ENCODE data around the gene CLCN6.
A peak's percentile ranks its signal among the peaks of the same experiment; 100 is the strongest.

CLCN6 gene

DNA sequence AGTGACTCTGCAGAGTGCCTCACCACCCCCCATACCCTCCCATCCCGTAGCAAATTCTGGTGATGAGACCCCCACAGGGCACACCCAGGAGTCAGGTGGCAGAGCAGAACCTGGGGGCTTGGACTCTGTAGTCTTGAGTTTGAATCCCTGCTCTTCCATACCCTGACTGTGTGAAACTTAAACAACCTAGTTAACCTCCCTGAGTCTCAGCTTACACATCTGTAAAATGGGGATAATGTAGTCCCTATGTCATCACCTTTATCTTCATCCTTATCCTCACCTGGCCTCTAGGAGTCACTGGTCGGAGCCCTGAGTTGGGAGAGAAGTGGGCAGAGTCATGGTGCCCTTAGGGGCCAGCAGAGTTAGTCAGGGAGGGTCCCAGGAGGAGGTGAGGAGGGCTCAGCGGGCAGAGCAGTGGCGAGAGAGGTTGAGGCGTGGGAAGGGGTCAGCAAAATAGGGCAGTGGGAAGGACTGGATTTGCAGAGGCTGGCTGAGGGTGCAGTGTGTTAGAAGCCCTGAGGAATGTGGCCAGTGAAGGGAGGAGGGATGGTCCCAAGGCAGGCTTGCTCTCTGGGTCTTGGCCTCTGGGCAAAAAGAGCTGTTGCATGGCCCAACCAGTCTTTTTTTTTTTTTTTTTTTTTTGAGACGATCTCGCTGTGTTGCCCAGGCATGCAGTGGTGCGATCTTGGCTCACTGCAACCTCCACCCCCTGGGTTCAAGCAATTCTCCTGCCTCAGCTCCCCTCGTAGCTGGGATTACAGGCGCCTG, 25.4 kb upstream of the CLCN6 start:
- no peak for DNase-seq

- DNase-seq, result no peak
Observed at GRCh38 chr1:11781297-11781696, 24.7 kb upstream of the CLCN6 start.

DNA sequence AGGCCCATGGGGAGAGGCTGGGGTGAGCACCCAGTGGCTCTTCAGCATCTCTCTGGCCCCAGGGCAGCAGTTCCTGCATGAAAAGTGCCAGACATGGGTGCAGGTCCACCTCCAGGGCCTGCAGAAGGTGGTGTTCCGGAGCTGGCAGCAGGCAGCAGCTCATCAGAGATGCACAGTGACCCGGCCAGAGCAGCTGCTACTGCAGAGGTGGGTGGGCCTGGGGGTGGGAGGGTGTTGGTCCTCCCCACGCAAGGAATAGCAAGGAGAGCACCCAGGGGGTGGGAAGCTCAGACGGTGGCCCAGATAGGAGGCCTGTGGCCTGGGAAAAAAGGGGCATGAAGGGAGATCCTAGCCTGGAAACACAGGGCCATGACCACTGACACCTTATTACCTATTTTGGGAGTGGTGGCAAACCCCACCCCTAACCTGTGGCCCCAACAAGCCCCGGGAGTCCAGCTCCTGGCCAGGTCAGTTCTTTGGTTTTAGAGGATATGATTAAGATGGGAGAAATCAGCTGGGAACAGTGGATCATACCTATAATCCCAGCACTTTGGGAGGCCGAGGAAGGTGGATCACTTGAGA, 23.8 kb upstream of the CLCN6 start:
- no peak for DNase-seq

GRCh38 chr1:11783556-11783955, 22.4 kb upstream of the CLCN6 start:
- no peak for DNase-seq

DNA sequence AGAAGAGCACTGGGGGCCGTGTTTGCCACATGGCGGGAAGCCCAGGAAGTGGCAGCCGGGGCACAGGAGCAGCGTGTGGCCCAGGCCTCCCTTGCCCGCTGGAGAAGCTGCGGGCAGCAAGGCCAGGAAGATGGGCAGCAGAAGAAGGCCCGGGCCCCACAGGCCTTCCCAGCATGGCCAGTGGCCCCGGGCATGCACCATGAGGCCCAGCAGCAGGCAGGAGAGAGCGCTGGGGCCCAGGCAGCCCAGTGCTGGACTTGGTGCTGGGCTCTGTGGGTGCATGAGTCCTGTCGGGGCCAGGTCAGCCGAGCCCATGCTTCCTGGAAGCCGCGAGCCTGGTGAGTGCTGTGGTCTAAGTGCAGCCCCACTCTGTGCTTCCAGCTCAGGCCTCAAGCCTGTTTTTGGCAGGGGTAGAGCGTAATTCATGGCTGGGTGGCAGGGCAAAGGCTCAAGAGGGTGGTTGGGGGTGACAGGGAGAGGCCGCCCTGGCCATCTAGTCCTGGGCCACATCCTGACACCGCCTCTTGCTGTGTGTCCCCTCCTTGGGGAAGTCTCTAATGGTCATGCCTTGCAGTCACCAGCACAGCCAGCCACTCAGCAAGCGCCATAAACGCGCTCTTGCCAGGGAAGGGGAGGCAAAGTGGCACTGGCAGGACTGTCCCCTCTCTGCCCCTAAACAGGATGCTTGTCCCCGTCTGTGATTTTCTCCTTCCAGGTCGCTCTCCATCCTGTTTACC, 21.6 kb upstream of the CLCN6 start:
- DNase-seq, result no peak

DNA sequence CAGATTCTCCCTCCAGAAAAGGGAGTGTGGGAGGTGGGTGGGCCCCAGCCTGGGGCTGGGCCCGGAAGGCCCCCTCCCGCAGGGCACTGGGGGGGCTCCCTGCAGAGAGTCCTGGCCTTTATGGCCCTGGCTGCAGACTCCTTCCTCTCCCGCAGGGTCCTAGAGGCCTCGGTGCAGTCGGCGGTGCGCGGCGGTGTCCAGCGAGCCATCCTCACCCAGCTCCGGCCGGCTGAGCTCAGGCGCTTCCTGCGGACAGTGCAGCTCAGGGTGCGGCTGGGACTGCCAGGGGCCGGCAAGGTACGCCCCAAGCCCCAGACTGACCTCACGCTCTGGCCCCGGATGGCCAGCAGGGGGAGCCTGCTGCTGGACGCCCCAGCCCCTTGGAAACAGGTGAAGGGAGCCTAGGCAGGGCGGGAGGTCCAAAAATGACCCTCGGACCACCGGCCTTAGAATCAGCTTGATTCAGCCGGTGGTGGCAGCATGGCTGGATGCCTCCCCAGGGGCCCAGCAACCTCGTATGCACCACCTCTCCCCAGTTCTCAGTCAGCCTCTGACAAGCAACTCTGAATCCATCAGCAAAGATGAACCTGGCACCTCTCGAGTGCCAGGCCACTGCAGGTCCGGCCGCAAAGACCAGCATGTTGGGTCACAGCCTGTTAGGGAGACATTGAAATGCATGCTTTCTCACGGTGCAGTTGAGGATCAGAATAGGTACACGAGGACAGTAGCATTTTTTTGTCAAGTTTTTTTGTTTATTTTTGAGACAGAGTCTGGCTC, 20.8 kb upstream of the CLCN6 start:
- DNase-seq, result peak in 1 of 5 donors; percentile 22

DNA sequence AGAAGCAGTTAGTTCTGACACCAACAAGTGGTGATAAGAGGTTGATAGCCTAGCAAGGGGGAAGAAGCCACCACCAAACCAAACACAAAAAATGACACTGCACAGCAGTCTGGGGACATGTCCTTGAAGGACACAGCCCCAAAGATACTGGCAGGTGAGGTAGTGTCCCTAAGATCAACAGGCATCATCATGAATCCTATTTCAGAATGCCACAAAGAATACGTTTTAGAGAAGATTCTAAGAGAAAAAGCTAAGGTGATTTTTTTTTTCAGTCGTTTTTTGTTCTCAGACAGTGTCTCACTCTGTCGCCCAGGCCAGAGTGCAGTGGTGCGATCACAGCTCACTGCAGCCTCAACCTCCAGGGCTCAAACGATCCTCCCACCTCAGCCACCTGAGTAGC, 19.8 kb upstream of the CLCN6 start:
- no peak for DNase-seq

GRCh38 chr1:11787251-11787803, 18.7 kb upstream of the CLCN6 start:
- no peak for DNase-seq

DNA sequence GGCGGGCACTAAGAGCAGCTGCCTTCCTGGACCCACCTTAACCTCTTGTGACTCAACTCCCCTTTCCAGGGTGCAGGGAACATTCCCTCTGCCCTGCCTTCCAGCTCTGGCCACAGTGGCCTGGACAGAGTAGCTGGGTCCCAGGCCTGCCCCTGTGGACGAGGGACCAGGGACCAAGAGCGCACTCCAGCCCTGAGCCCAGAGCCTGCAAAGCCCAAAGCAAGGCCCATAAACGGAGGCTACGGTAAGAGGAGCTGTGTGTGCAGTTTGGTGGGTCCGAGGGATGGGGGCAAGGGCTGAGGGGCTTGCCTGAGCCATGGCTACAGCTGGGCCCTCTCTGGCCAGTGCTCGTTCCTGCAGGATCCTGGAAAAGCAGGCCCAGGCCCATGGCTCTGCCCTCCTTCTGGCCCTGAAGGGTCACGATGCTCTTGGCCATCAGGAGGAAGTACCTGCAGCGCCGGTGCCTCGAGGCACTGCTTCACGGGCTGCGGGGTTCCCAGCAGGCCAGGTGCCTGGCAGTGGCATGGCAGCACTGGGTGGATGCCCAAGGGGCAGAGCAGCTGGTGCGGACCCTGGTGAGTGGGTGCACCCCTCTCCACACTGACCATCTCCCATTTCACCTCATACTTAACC, 18.1 kb upstream of the CLCN6 start:
- no peak for DNase-seq

DNA sequence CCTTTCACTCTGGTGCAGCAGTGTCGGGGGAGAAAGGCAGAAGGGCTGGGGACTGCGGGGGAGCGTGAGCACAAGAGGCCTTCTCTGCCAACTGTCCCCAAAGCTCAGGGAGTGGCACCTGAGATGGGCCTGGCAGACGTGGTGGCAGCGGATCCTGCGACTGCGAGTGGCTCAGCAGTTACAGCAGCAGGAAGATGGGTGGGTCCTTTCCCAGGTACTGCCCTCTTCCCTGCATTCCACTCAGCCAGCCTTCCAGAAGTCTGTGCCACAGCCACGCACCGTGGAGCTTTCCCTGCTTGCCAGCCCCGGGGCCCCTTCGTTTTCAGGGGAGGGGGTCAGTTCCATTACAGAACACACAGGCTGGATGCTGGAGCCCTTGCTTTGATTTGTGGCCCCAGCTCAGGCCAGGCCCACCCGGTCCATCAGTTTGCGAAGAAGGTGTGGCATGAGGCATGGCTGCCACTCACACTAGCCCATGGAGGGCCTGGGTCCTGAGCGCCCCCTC, 17.4 kb upstream of the CLCN6 start:
- DNase-seq, result no peak

DNA sequence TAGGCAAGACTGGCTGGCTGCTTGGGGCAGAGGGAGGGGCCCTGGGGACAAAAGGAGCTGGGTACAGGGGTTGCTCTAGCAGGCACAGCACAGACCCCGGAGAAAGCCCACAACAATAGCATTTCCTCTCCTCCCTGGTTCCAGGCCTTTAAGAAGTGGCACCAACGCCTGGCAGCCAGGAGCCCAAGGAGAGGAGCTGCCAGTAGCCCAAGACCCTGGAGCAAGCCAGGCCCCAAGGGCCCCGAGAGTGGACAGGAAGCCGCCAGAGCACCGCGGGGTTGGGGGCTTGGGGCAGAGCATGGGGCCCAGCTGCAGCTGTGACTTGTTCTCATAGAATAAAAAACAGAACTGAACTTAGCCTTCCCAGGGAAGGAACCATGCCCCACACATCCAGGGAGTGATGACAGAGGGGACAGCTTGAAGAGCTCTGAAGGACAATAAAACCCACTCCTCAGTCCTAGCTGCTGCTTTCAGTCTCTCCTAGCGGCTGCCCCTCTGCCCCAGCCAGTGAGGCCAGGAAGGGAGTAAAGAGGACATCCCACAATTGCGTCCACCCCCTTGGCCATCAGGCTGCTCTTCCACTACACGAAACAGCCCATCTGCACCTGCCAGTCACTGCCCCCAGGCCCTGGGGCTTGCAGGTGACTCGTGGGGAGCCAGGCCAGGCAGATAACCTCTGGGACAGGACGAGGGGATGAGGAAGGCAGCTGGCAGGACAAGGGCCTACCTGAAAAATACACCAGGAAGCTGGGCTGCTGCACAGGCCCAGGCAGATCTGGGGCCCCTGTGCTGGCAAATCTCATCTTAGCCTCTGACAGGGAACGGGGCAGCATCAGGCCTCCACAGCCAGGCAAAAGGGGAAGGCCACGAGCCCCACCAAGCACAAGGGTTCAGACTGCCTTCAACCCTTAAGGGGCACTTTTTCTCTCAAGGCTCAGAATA, 16.6 kb upstream of the CLCN6 start:
- no peak for DNase-seq

GRCh38 chr1:11790101-11790879, 15.7 kb upstream of the CLCN6 start:
- DNase-seq, result no peak

- no peak for DNase-seq
Observed at GRCh38 chr1:11790880-11791715, 14.9 kb upstream of the CLCN6 start.

- DNase-seq, result no peak
Observed at GRCh38 chr1:11792106-11792505, 13.9 kb upstream of the CLCN6 start.

- DNase-seq, result no peak
Observed at GRCh38 chr1:11793819-11794218, 12.2 kb upstream of the CLCN6 start.

- no peak for DNase-seq
Observed at GRCh38 chr1:11794446-11795237, 11.3 kb upstream of the CLCN6 start.

DNA sequence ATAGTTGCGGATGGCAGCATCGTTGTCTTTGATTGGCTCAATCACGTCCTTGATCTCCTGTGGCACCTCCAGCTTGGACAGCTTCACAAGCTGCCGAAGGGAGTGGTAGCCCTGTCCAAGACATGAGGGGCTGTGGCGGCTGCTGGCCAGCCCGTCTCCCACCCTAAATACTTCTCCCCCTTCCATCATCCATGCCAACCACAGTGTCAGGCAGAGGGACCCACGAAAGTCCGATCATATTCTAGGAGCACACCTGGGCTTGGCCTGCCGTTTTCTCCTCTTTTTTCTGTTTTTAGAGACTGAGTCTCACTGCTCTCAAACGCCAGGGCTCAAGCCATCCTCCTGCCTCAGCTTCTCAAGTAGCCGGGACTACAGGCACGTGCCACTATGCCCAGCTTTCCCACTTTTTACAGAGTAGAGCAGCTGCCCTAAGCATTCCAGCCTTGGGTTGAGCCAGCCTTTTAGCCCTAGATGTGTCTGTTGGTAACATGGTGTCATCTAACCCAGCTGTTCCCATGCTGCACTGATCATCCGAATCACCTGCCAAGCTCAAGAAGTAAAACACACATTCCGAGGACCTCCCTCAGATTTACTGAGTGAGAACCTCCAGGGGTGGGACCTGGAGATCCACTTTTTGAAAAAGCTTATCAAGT, 10.6 kb upstream of the CLCN6 start:
- DNase-seq, result no peak
